ENCODE results near the gene PPP1R12A. TPM values are rescaled to one million over a fixed set of nuclear protein-coding genes. Genes with fewer than 3 reads are reported as not detected.

The PPP1R12A gene
- total RNA-seq, 1 donor from 2014 or later = 99.8 TPM

- DNase-seq (ENCODE audit: low read depth) = peak; percentile 78
These were observed 888 bp upstream of the PPP1R12A start for GRCh38 chr12:79935624-79936345.

- no peak for DNase-seq (ENCODE audit: low read depth)
These were observed 446 bp downstream of the PPP1R12A start for GRCh38 chr12:79934281-79935020.

GRCh38 chr12:79933532-79934264 lies 1.2 kb downstream of the PPP1R12A start:
- no peak for DNase-seq (ENCODE audit: low read depth)

GRCh38 chr12:79933043-79933442 lies 1.9 kb downstream of the PPP1R12A start:
- no peak for DNase-seq (ENCODE audit: low read depth)

GRCh38 chr12:79932357-79932756 lies 2.5 kb downstream of the PPP1R12A start:
- DNase-seq (ENCODE audit: low read depth) = no peak

- DNase-seq (ENCODE audit: low read depth) = no peak
These were observed 5.8 kb downstream of the PPP1R12A start for GRCh38 chr12:79929065-79929464.

- DNase-seq (ENCODE audit: low read depth) = peak; percentile 32
These were observed 7.0 kb downstream of the PPP1R12A start for GRCh38 chr12:79927772-79928474.

GRCh38 chr12:79926951-79927350 lies 7.9 kb downstream of the PPP1R12A start:
- DNase-seq (ENCODE audit: low read depth) = no peak

GRCh38 chr12:79925492-79925891 lies 9.4 kb downstream of the PPP1R12A start:
- no peak for DNase-seq (ENCODE audit: low read depth)

GRCh38 chr12:79921786-79922185 lies 13.1 kb downstream of the PPP1R12A start:
- no peak for DNase-seq (ENCODE audit: low read depth)

- no peak for DNase-seq (ENCODE audit: low read depth)
These were observed 14.3 kb downstream of the PPP1R12A start for GRCh38 chr12:79920421-79921238.

- no peak for DNase-seq (ENCODE audit: low read depth)
These were observed 15.1 kb downstream of the PPP1R12A start for GRCh38 chr12:79919762-79920161.

GRCh38 chr12:79916826-79917225 lies 18.1 kb downstream of the PPP1R12A start:
- no peak for DNase-seq (ENCODE audit: low read depth)

- peak; percentile 54 for DNase-seq (ENCODE audit: low read depth)
These were observed 22.8 kb downstream of the PPP1R12A start for GRCh38 chr12:79911889-79912656.

- no peak for DNase-seq (ENCODE audit: low read depth)
These were observed 26.5 kb downstream of the PPP1R12A start for GRCh38 chr12:79908366-79908765.

GRCh38 chr12:79901506-79901905 lies 33.4 kb downstream of the PPP1R12A start:
- no peak for DNase-seq (ENCODE audit: low read depth)

GRCh38 chr12:79900951-79901350 lies 33.9 kb downstream of the PPP1R12A start:
- no peak for DNase-seq (ENCODE audit: low read depth)

GRCh38 chr12:79900199-79900598 lies 34.7 kb downstream of the PPP1R12A start:
- DNase-seq (ENCODE audit: low read depth) = no peak

GRCh38 chr12:79897617-79898016 lies 37.3 kb downstream of the PPP1R12A start:
- peak; percentile 95 for DNase-seq (ENCODE audit: low read depth)

- no peak for DNase-seq (ENCODE audit: low read depth)
These were observed 39.1 kb downstream of the PPP1R12A start for GRCh38 chr12:79895804-79896203.
